Sigmoid colon (tissue), 4 donors: Measurements from ENCODE around the gene HOXD3.

ENCODE experiments used
- CTCF ChIP-seq, 4 experiments: fragments of 450-650 bp in 3 of 4; fragments of 200-600 bp in 1 of 4; IDR thresholded peaks; one replicate each; pipeline ENCODE4 v1.5.1; 2016 to 2019; ENCODE audit warnings: antibody characterized with exemption in 4 of 4, mild to moderate bottlenecking in 3 of 4, moderate library complexity in 2 of 4
- EP300 ChIP-seq, 4 donors: sonication (generic); formaldehyde crosslinking; IDR thresholded peaks; one replicate each; pipeline ENCODE4 v1.6.1; 2017; ENCODE audit warnings: antibody characterized with exemption in 4 of 4
- POLR2AphosphoS5 ChIP-seq, 4 donors: sonication (generic); formaldehyde crosslinking; IDR thresholded peaks; one replicate each; pipeline ENCODE4 v1.6.1; 2017; ENCODE audit warnings: antibody characterized with exemption in 4 of 4

- TF ChIP-seq CTCF (IDR thresholded peaks at IDR 0.05) (no peak), EP300 (IDR thresholded peaks at IDR 0.05) (no peak), POLR2AphosphoS5 (IDR thresholded peaks at IDR 0.05) (no peak)
Observed at GRCh38 chr2:176200971-176201370, 43.9 kb downstream of the HOXD3 start.
